K562 (cell line): ENCODE data around the gene NEURL4. TPM values are rescaled to one million over a fixed set of nuclear protein-coding genes. Genes with fewer than 3 reads are reported as not detected.

ENCODE experiments used
- ARID3A ChIP-seq: IDR thresholded peaks from 2 replicates; pipeline ENCODE4 v1.6.1; 2012; ENCODE audit warnings: low read depth, low read length, improper control_type of control experiment, borderline replicate concordance
- BCL6 ChIP-seq: fragments of 250-450 bp; sonication (Bioruptor Pico); IDR thresholded peaks from 2 replicates; pipeline ENCODE4 v1.4.0; 2020
- E2F1 ChIP-seq: sonication (generic); formaldehyde crosslinking; IDR thresholded peaks from 2 replicates; pipeline ENCODE4 v1.8.1; 2023; ENCODE audit warnings: mild to moderate bottlenecking, missing genetic modification reagents, moderate library complexity
- ELF2 ChIP-seq: fragments of 250-450 bp; sonication (Bioruptor Pico); IDR thresholded peaks from 2 replicates; pipeline ENCODE4 v1.5.0; 2021; ENCODE audit warnings: mild to moderate bottlenecking
- GABPA ChIP-seq: fragments of 200-800 bp; sonication (Bioruptor generic); conservative IDR thresholded peaks from 2 replicates; pipeline ENCODE4 v1.6.1; 2016; ENCODE audit warnings: low read depth, missing genetic modification characterization, missing compliant biosample characterization
- HMG20A ChIP-seq: fragments of 450-650 bp; formaldehyde crosslinking; conservative IDR thresholded peaks from 2 replicates; pipeline ENCODE4 v1.4.0; 2020; ENCODE audit warnings: mild to moderate bottlenecking, mixed read lengths
- HNRNPK ChIP-seq: fragments of 200-400 bp; formaldehyde crosslinking; IDR thresholded peaks from one replicate; pipeline ENCODE4 v1.6.1; 2018; ENCODE audit warnings: mild to moderate bottlenecking, low read depth, low read length; ENCODE audit not compliant: poor library complexity, severe bottlenecking
- HNRNPUL1 ChIP-seq: fragments of 200-400 bp; formaldehyde crosslinking; IDR thresholded peaks from 2 replicates; pipeline ENCODE4 v1.6.1; 2017; ENCODE audit warnings: low read length
- KDM4B ChIP-seq, 2 experiments: fragments of 450-650 bp in 1 of 2; sonication (generic) in 1 of 2; IDR thresholded peaks; 2 replicates each; pipeline ENCODE4 v1.6.1; 2016 to 2017; ENCODE audit warnings: borderline replicate concordance in 2 of 2, antibody characterized with exemption in 1 of 2, low read depth in 1 of 2, mild to moderate bottlenecking in 1 of 2
- L3MBTL2 ChIP-seq: fragments of 450-650 bp; IDR thresholded peaks from 2 replicates; pipeline ENCODE4 v1.6.1; 2016; ENCODE audit warnings: mild to moderate bottlenecking, moderate library complexity
- MBD2 ChIP-seq: sonication (generic); IDR thresholded peaks from 2 replicates; pipeline ENCODE4 v1.6.1; 2016; ENCODE audit warnings: low read depth, borderline replicate concordance
- SAFB ChIP-seq: fragments of 200-400 bp; formaldehyde crosslinking; IDR thresholded peaks from 2 replicates; pipeline ENCODE4 v1.6.1; 2017; ENCODE audit warnings: low read depth, low read length, borderline replicate concordance
- STAT6 ChIP-seq: sonication (generic); formaldehyde crosslinking; IDR thresholded peaks from 2 replicates; pipeline ENCODE4 v1.8.1; 2023; ENCODE audit warnings: mild to moderate bottlenecking, missing genetic modification reagents
- TAF15 ChIP-seq: fragments of 200-400 bp; formaldehyde crosslinking; IDR thresholded peaks from 2 replicates; pipeline ENCODE4 v1.6.1; 2017; ENCODE audit warnings: mild to moderate bottlenecking, low read depth, low read length, moderate library complexity
- U2AF2 ChIP-seq: fragments of 200-400 bp; formaldehyde crosslinking; optimal IDR thresholded peaks from 2 replicates; pipeline ENCODE3; 2017; ENCODE audit warnings: low read depth, mild to moderate bottlenecking, low read length
- UBTF ChIP-seq, 2 experiments: IDR thresholded peaks; 2 replicates each; pipeline ENCODE4 v1.6.1; 2012; ENCODE audit warnings: improper control_type of control experiment in 2 of 2, low read depth in 2 of 2, low read length in 2 of 2, borderline replicate concordance in 1 of 2
- ZNF175 ChIP-seq: fragments of 200-800 bp; sonication (Bioruptor generic); IDR thresholded peaks from 2 replicates; pipeline ENCODE4 v1.6.1; 2016; ENCODE audit warnings: low read depth, mild to moderate bottlenecking, missing genetic modification characterization, missing compliant biosample characterization
- ZNF3 ChIP-seq: fragments of 250-450 bp; sonication (Bioruptor Pico); IDR thresholded peaks from 2 replicates; pipeline ENCODE4 v1.5.0; 2021; ENCODE audit warnings: mild to moderate bottlenecking, moderate library complexity
- ZNF436 ChIP-seq: fragments of 250-450, 450-650 bp; sonication (Bioruptor Pico); formaldehyde crosslinking; IDR thresholded peaks from 2 replicates; pipeline ENCODE4 v1.7.0; 2020; ENCODE audit warnings: mild to moderate bottlenecking
- polyA plus RNA-seq, 8 experiments: library from polyadenylated mRNA; depleted of rRNA in 4 of 8; stranded (reverse) in 5 of 8; unstranded in 3 of 8; fragments of >200 nt; fragmentation: Nextera tagmentation in 2 of 8; fragmentation: Illumina TruSeq in 1 of 8; extraction: Ambion mirVana in 2 of 8; extraction: Trizol in 1 of 8; gene quantifications; 2 replicates each; pipeline versions ENCODE4 v1.2.1 to v1.2.3, GENCODE V29; 2011 to 2014; ENCODE audit warnings: inconsistent platforms in 1 of 8, missing spikeins in 1 of 8
- total RNA-seq, 7 experiments: library from RNA; depleted of rRNA in 6 of 7; stranded (reverse); fragments of >200 nt in 6 of 7; fragmentation: Illumina TruSeq in 2 of 7; extraction: Trizol in 2 of 7; gene quantifications; 2 replicates each; pipeline versions ENCODE4 v1.2.1 to v1.2.3, GENCODE V29; 2011 to 2021; ENCODE audit warnings: low replicate concordance in 1 of 7

Gene NEURL4
- total and polyA plus RNA-seq, 9 of the 15 experiments (the other 6 are each of a cell fraction or from before 2014, with no cell fraction given): 0.08 to 37.4 (median 11.5) TPM

GRCh38 chr17:7314719-7315569 lies 14.2 kb downstream of the NEURL4 start, which contains the start of gene GPS2 (continued):
- TF ChIP-seq UBTF (IDR thresholded peaks at IDR 0.05; ENCODE audit: borderline replicate concordance in 1 of 2, low read depth in 2 of 2, low read length in 2 of 2) (0 out of 4 replicates have a peak, but pooled peaks of 1 of the 2 experiments have one; percentile 22), KDM4B (IDR thresholded peaks at IDR 0.05; ENCODE audit: borderline replicate concordance in 2 of 2, low read depth in 1 of 2) (peak in 1 of 2 experiments; percentile 66; a peak in 1 of 4 replicates), E2F1 (no peak), STAT6 (CRISPR knock-in tag) (no peak), BCL6 (CRISPR knock-in tag) (no peak), U2AF2 (no peak), ZNF436 (CRISPR knock-in tag) (no peak), HNRNPUL1 (no peak), GABPA (tag) (peak; percentile 98), ELF2 (peak; percentile 92), SAFB (no peak), L3MBTL2 (peak; percentile 48; the same call in 1 of the 2 replicates), ZNF175 (CRISPR knock-in tag) (no peak), ZNF3 (CRISPR knock-in tag) (no peak), ARID3A (no peak), TAF15 (no peak), HMG20A (no peak), MBD2 (0 out of 2 replicates have a peak, but pooled peaks have one; percentile 17), HNRNPK (no peak)
